HUES48 (cell line): Measurements from ENCODE around the gene EEIG1.
A peak's percentile ranks its signal among the peaks of the same experiment; 100 is the strongest.

Experiments used
- H3K27ac ChIP-seq: one replicate; pipeline ENCODE4 v1.7.0; 2013; ENCODE audit warnings: low read depth, low read length, inconsistent platforms
- H3K27me3 ChIP-seq: 2 replicates; pipeline ENCODE4 v1.6.1; 2013; ENCODE audit warnings: mild to moderate bottlenecking, low read length; ENCODE audit not compliant: control insufficient read depth, insufficient read depth
- H3K36me3 ChIP-seq: 2 replicates; pipeline ENCODE4 v1.6.1; 2013; ENCODE audit warnings: low read length; ENCODE audit not compliant: control insufficient read depth, insufficient read depth
- H3K4me1 ChIP-seq: 2 replicates; pipeline ENCODE4 v1.6.1; 2013; ENCODE audit warnings: mild to moderate bottlenecking, low read length; ENCODE audit not compliant: control insufficient read depth, insufficient read depth
- H3K4me3 ChIP-seq: 2 replicates; pipeline ENCODE4 v1.5.1; 2013; ENCODE audit warnings: mild to moderate bottlenecking, low read depth, low read length
- H3K9ac ChIP-seq: 2 replicates; pipeline ENCODE4 v1.6.1; 2013; ENCODE audit warnings: mild to moderate bottlenecking, low read depth, low read length, moderate library complexity
- H3K9me3 ChIP-seq: 2 replicates; pipeline ENCODE4 v1.6.1; 2013; ENCODE audit warnings: low read length; ENCODE audit not compliant: control insufficient read depth, insufficient read depth

EEIG1 gene

GRCh38 chr9:128011071-128011817, 30.5 kb upstream of the EEIG1 start:
- Histone ChIP-seq H3K27ac (no peak overlapping the region), H3K9ac (no peak overlapping the region), H3K9me3 (no peaks in the 10 kb centered on the region), H3K4me1 (peaks cover 4% of the 10 kb centered on the region), H3K27me3 (no peaks in the 10 kb centered on the region), H3K4me3 (no peak overlapping the region), H3K36me3 (no peaks in the 10 kb centered on the region)

GRCh38 chr9:128009639-128010038, 28.9 kb upstream of the EEIG1 start:
- H3K27me3 ChIP-seq: no peaks in the 10 kb centered on the region
- H3K4me1 ChIP-seq: peaks cover 4% of the 10 kb centered on the region
- no peaks in the 10 kb centered on the region for H3K9me3 ChIP-seq
- no peak overlapping the region for H3K9ac ChIP-seq
- no peak overlapping the region for H3K4me3 ChIP-seq
- no peak overlapping the region for H3K27ac ChIP-seq
- H3K36me3 ChIP-seq: no peaks in the 10 kb centered on the region

DNA sequence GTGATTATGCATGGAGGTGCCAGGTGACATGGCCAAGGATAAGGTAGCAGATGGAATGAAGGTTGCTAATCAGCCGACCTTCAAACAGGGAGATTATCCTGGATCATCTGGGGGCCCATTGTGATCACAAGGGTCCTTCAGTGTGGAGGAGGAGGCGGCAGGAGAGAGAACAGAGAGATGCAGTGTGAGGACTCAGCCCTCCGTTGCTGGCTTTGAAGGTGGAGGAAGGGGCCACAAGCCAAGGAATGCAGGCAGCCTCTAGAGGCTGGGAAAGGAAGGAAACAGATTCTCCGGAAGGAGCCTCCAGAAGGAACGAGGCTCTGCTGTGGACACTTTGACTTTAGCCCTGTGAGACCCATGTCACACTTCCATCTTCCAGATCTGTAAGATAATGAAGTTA, 27.4 kb upstream of the EEIG1 start:
- Histone ChIP-seq H3K27ac (no peak overlapping the region), H3K27me3 (no peaks in the 10 kb centered on the region), H3K9ac (no peak overlapping the region), H3K4me1 (peaks cover 4% of the 10 kb centered on the region), H3K9me3 (no peaks in the 10 kb centered on the region), H3K4me3 (no peak overlapping the region), H3K36me3 (no peaks in the 10 kb centered on the region)

DNA sequence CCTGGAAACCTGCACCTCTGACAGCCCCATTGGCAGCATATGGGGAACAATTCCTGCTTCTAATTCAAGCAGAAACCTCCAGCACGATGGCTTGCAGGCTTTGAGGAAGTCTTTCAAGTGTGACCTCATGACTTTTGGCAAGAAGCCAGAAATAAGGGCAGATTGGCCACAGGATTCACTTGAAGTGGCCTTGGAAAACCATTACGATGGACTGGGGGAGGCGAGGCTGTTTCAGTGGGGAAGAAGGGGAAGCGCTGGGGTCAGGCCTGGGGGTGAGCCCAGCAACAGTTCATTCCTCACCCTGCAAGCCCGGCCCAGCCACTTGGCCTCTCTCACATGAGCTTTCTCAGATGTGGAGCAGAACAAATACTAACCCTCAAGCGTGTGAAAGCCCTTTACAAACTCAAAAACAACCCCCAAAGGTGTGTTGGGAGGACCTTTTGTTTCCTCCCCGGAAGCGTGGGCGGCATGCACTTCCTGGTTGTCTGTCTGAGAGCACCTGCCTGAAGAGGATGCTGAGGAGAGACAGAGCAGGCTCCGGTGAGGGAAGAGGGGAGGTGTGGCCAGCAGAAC, 26.9 kb upstream of the EEIG1 start:
- Histone ChIP-seq H3K9ac (no peak overlapping the region), H3K27ac (peak overlapping the region; percentile 78), H3K4me3 (no peak overlapping the region), H3K4me1 (peaks cover 4% of the 10 kb centered on the region), H3K27me3 (no peaks in the 10 kb centered on the region), H3K9me3 (no peaks in the 10 kb centered on the region), H3K36me3 (no peaks in the 10 kb centered on the region)

GRCh38 chr9:128006332-128006996, 25.7 kb upstream of the EEIG1 start:
- Histone ChIP-seq H3K9ac (no peak overlapping the region), H3K27me3 (no peaks in the 10 kb centered on the region), H3K9me3 (no peaks in the 10 kb centered on the region), H3K27ac (no peak overlapping the region), H3K4me3 (no peak overlapping the region), H3K36me3 (no peaks in the 10 kb centered on the region), H3K4me1 (peaks cover 7% of the 10 kb centered on the region)

DNA sequence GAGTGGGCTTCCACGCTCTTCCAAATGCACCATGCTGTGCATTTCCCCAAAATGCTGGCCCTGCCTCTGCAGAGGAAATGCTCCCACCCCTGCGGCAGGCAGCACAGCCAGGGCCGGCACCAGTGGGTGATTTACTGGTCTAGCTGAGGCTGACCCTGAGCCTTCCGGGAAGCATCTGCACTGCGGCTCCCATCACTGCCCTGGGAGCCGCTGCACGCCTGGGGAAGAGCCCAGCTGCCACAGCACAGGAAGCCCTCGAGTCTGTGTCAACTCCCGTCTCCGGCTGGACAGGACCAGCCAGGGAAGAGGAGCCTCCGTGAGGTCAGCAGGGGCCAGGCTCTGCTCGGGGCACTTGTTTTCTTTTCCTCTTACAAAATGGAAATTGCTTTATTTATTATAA, 25.1 kb upstream of the EEIG1 start:
- no peak overlapping the region for H3K27ac ChIP-seq
- H3K36me3 ChIP-seq: no peaks in the 10 kb centered on the region
- no peaks in the 10 kb centered on the region for H3K9me3 ChIP-seq
- H3K9ac ChIP-seq: no peak overlapping the region
- H3K4me3 ChIP-seq: no peak overlapping the region
- H3K4me1 ChIP-seq: peaks cover 10% of the 10 kb centered on the region
- no peaks in the 10 kb centered on the region for H3K27me3 ChIP-seq

DNA sequence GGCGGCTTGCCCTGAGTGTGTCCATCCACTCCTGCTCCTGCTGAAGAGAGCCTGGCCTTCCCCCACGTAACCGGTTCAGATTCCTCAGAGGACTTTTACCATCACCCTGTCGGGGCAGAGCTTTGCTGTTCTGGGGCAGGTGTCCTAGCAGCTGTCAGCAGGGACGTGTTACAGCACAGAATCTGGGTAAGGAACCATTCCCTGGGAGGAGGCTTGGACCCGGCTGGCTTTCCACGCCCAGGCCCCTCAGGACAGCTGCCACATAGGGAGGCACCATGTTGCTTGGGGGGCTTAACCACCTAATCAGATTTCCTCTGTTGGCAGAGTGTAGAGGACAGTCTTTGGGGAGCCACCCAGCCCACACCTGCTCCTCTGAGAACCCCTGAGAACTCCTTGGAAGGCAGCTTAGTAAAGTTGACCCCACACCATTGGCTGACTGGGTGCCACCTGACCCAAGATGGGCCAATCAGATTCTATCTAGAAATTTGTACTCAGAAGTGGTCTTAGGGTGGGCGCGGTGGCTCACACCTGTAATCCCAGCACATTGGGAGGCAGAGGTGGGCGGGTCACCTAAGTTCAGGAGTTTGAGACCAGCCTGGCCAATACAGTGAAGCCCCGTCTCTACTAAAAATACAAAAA, 23.3 kb upstream of the EEIG1 start:
- no peak overlapping the region for H3K9ac ChIP-seq
- no peaks in the 10 kb centered on the region for H3K27me3 ChIP-seq
- H3K4me3 ChIP-seq: no peak overlapping the region
- peaks cover 10% of the 10 kb centered on the region for H3K4me1 ChIP-seq
- no peaks in the 10 kb centered on the region for H3K36me3 ChIP-seq
- H3K9me3 ChIP-seq: no peaks in the 10 kb centered on the region
- no peak overlapping the region for H3K27ac ChIP-seq

DNA sequence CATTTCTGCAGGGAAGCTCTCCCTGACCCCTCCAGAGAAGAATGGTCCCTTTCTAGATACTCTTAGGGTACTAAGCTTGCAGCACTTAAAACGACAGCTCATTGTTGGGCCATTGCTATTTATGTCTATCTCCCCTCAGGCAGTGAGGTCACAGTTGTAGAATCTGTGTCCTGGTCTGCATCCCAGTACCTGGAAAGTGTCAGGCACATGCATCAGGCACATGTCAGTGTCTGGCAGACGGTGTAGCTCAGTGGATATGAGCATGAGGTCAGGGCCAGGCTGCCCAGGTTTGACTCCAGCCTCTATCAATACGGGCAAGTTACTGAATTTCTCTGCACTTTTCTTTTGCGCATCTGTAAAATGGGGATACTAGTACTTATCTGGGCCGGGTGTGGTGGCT, 22.2 kb upstream of the EEIG1 start:
- no peaks in the 10 kb centered on the region for H3K27me3 ChIP-seq

DNA sequence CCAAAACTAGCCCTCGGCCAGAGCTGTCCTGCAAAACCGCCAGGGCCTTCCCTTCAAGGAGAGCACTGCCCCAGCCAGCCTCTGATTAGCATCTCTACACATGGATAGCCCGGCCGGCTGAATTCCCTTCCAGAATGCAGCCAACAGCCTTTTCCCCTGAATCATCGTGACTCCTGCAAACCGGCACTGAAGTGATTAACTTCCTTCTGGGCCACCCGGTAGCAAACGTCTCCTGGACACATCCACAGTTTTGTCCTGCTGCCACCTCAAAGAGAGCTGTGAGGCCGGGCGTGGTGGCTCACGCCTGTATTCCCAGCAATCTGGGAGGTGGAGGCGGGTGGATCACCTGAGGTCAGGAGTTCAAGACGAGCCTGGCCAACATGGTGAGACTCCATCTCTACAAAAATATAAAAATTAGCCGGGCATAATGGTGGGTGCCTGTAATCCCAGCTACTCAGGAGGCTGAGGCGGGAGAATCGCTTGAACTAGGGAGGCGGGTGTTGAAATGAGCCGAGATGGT, 21.1 kb upstream of the EEIG1 start:
- H3K9ac ChIP-seq: no peak overlapping the region
- H3K27me3 ChIP-seq: no peaks in the 10 kb centered on the region
- H3K4me3 ChIP-seq: no peak overlapping the region
- peak overlapping the region; percentile 40 for H3K27ac ChIP-seq
- no peaks in the 10 kb centered on the region for H3K36me3 ChIP-seq
- no peaks in the 10 kb centered on the region for H3K9me3 ChIP-seq
- H3K4me1 ChIP-seq: peaks cover 10% of the 10 kb centered on the region

More for the DNA sequence above, 22.2 kb upstream of the EEIG1 start:
- Histone ChIP-seq H3K4me3 (no peak overlapping the region), H3K9ac (no peak overlapping the region), H3K9me3 (no peaks in the 10 kb centered on the region), H3K36me3 (no peaks in the 10 kb centered on the region), H3K4me1 (peaks cover 10% of the 10 kb centered on the region), H3K27ac (no peak overlapping the region)

DNA sequence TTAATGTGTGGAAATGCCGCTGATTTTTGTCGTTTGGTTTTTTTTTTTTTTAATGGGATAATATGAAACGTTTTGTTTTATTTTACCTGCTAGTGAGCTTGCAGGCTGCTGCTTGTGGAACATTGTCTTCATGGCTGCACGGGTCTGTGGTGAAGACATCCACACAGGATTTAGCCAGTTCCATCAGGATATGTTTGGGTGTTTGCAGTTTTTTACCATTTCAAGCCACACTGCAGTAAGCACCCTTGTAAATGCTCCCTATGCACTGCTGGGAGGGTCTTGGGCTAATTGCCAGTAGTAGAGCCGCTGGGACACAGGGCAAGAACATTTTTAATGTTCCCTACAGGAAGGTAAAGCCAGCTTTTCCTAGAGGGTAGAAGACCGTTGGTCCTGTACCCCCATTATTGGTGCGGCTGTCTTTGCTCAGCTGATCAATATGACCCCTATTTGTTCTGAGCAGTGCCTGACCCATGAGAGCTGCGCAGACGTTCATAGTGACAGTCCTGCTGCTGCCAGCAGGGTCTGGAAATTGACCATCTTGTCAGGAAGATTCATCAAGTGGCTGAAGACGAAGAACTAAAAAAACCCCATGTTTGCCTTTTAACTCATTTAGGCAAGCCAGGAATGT, 20.5 kb upstream of the EEIG1 start:
- Histone ChIP-seq H3K4me1 (peaks cover 10% of the 10 kb centered on the region), H3K9ac (no peak overlapping the region), H3K4me3 (no peak overlapping the region), H3K9me3 (no peaks in the 10 kb centered on the region), H3K27me3 (no peaks in the 10 kb centered on the region), H3K27ac (peak overlapping the region; percentile 40), H3K36me3 (no peaks in the 10 kb centered on the region)
